Kidney glomerular epithelial cell (primary cell): ENCODE measurements around the gene UQCC2.

Experiments used
- DNase-seq: peaks from one replicate; lab custom pipeline; 2025; lab: John Stamatoyannopoulos, UW

The UQCC2 gene

GRCh38 chr6:33676416-33677142, 34.9 kb downstream of the UQCC2 start:
- DNase-seq, result no peak

GRCh38 chr6:33675968-33676367, 35.5 kb downstream of the UQCC2 start:
- DNase-seq, result no peak

- DNase-seq, result no peak
Measured at GRCh38 chr6:33673851-33674250, 37.6 kb downstream of the UQCC2 start.

GRCh38 chr6:33672808-33673207, 38.7 kb downstream of the UQCC2 start:
- DNase-seq, result peak; percentile 94

GRCh38 chr6:33671744-33672072, 39.8 kb downstream of the UQCC2 start:
- DNase-seq, result no peak

GRCh38 chr6:33670971-33671743, 40.3 kb downstream of the UQCC2 start:
- no peak for DNase-seq

- DNase-seq, result no peak
Measured at GRCh38 chr6:33670086-33670660, 41.3 kb downstream of the UQCC2 start.

GRCh38 chr6:33668914-33669313, 42.6 kb downstream of the UQCC2 start:
- no peak for DNase-seq

GRCh38 chr6:33668328-33668727, 43.2 kb downstream of the UQCC2 start:
- DNase-seq, result no peak

- DNase-seq, result no peak
Measured at GRCh38 chr6:33667776-33668175, 43.7 kb downstream of the UQCC2 start.

GRCh38 chr6:33667072-33667471, 44.4 kb downstream of the UQCC2 start:
- no peak for DNase-seq

- DNase-seq, result no peak
Measured at GRCh38 chr6:33665957-33666356, 45.5 kb downstream of the UQCC2 start.

GRCh38 chr6:33664506-33665057, 46.9 kb downstream of the UQCC2 start:
- no peak for DNase-seq

- DNase-seq, result no peak
Measured at GRCh38 chr6:33663727-33664449, 47.6 kb downstream of the UQCC2 start.

GRCh38 chr6:33663028-33663427, 48.5 kb downstream of the UQCC2 start:
- DNase-seq, result no peak

- DNase-seq, result no peak
Measured at GRCh38 chr6:33662318-33662717, 49.2 kb downstream of the UQCC2 start.

GRCh38 chr6:33661106-33661838, 50.2 kb downstream of the UQCC2 start:
- no peak for DNase-seq

- DNase-seq, result no peak
Measured at GRCh38 chr6:33659986-33660385, 51.5 kb downstream of the UQCC2 start.

GRCh38 chr6:33658982-33659689, 52.4 kb downstream of the UQCC2 start:
- DNase-seq, result no peak

GRCh38 chr6:33656844-33657243, 54.7 kb downstream of the UQCC2 start:
- DNase-seq, result no peak
